ENCODE results near the gene POLR1G. TPM values are rescaled to one million over a fixed set of nuclear protein-coding genes. Genes with fewer than 3 reads are reported as not detected.
A peak's percentile ranks its signal among the peaks of the same experiment; 100 is the strongest.

The POLR1G gene
- total RNA-seq, 1 donor from 2014 or later: 4.4 TPM

DNA sequence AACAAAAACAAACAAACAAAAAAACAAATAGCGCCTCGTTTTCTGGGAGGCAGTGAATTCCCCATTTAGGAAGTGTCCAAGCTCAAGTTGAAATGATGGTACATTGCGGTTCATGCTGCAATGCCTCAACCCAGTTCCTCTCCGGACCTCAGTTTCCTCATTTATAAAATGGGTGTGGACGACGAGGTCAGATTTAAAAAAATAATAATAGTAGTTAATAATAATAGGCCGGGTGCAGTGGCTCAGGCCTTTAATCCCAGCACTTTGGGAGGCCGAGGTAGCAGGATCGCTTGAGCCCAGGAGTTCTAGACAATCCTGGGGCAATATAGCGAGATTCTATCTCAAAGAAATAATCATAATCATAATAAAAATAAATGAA, 32.7 kb downstream of the POLR1G start:
- Mint-ChIP-seq H3K9me3 (ENCODE audit: unreplicated experiment) (no peaks in the 10 kb centered on the region), H3K36me3 (ENCODE audit: low read depth, unreplicated experiment) (peaks cover 2% of the 10 kb centered on the region), H3K4me1 (ENCODE audit: unreplicated experiment) (peaks cover 25% of the 10 kb centered on the region), H3K27ac (ENCODE audit: unreplicated experiment) (no peak overlapping the region), H3K27me3 (ENCODE audit: unreplicated experiment) (peaks cover 12% of the 10 kb centered on the region), H3K4me3 (ENCODE audit: unreplicated experiment) (no peak overlapping the region)
- DNase-seq (ENCODE audit: low spot score): no peak
- TF ChIP-seq, protein P1, sequence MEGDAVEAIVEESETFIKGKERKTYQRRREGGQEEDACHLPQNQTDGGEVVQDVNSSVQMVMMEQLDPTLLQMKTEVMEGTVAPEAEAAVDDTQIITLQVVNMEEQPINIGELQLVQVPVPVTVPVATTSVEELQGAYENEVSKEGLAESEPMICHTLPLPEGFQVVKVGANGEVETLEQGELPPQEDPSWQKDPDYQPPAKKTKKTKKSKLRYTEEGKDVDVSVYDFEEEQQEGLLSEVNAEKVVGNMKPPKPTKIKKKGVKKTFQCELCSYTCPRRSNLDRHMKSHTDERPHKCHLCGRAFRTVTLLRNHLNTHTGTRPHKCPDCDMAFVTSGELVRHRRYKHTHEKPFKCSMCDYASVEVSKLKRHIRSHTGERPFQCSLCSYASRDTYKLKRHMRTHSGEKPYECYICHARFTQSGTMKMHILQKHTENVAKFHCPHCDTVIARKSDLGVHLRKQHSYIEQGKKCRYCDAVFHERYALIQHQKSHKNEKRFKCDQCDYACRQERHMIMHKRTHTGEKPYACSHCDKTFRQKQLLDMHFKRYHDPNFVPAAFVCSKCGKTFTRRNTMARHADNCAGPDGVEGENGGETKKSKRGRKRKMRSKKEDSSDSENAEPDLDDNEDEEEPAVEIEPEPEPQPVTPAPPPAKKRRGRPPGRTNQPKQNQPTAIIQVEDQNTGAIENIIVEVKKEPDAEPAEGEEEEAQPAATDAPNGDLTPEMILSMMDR (IDR thresholded peaks at IDR 0.05; ENCODE audit: unreplicated experiment): no peak

DNA sequence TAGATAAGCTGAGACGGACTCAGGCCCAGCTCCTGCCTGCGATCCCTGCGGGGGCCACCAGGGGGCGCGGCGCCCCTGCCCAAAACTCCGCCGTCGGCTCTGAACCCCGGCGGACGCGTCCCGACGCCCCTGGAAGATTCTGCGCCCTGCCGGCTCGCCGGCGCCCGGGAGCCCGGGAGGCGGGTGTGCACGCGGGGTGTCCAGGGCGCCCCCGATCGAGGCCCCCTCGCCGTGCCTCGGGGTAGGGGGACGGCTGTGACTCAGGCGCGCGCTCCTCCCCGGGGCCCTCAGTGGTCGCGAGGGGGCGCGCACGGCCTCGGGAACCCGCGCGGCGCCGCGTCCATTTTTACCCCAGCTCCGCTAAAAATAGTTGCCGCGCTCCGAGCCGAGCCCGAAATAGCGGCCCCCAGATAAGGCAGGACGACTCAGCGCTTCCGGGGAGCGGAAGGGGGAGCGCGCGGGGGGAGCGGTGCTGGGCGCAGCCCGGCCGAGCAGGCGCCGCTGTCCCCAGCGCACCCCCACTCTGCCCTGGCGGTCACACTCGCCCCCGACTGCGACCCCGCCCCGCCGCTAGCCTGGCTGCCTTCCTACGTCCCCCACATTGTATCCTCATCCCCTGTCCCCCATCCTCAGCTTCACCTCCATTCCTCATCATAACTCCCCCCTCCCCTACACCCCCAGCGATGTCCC, 33.3 kb downstream of the POLR1G start:
- H3K36me3 Mint-ChIP-seq (ENCODE audit: low read depth, unreplicated experiment): peaks cover 2% of the 10 kb centered on the region
- peak overlapping the region; percentile 90 for H3K4me3 Mint-ChIP-seq (ENCODE audit: unreplicated experiment)
- no peaks in the 10 kb centered on the region for H3K9me3 Mint-ChIP-seq (ENCODE audit: unreplicated experiment)
- TF ChIP-seq, protein P1 (IDR thresholded peaks at IDR 0.05; ENCODE audit: unreplicated experiment): peak; percentile 100
- peaks cover 14% of the 10 kb centered on the region for H3K27me3 Mint-ChIP-seq (ENCODE audit: unreplicated experiment)
- H3K4me1 Mint-ChIP-seq (ENCODE audit: unreplicated experiment): peaks cover 29% of the 10 kb centered on the region
- peak; percentile 84 for DNase-seq (ENCODE audit: low spot score)
- H3K27ac Mint-ChIP-seq (ENCODE audit: unreplicated experiment): no peak overlapping the region

DNA sequence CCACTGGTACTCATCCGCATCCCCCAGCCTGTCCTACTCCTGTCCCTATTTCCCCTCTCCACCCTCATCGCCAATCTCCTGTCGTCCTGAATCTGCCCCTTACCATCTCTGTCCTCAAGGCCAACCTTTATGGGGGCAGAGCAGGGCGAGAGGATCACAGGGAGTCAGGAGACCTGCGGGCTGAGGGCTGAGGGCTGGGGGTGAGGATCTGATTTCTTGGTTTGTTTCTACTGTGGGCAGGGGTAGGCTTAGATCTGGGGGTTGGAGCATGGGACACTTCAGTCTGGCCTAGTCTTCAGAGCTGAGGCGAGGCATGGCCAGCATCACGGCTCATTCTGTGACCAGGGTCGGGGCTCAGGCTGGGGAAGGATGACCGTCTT, 33.8 kb downstream of the POLR1G start:
- Mint-ChIP-seq H3K27me3 (ENCODE audit: unreplicated experiment) (peaks cover 16% of the 10 kb centered on the region), H3K4me3 (ENCODE audit: unreplicated experiment) (peak overlapping the region; percentile 90), H3K27ac (ENCODE audit: unreplicated experiment) (peak overlapping the region; percentile 72), H3K9me3 (ENCODE audit: unreplicated experiment) (no peaks in the 10 kb centered on the region), H3K4me1 (ENCODE audit: unreplicated experiment) (peaks cover 34% of the 10 kb centered on the region), H3K36me3 (ENCODE audit: low read depth, unreplicated experiment) (peaks cover 5% of the 10 kb centered on the region)
- DNase-seq (ENCODE audit: low spot score): no peak
- TF ChIP-seq, protein P1 (IDR thresholded peaks at IDR 0.05; ENCODE audit: unreplicated experiment): no peak

DNA sequence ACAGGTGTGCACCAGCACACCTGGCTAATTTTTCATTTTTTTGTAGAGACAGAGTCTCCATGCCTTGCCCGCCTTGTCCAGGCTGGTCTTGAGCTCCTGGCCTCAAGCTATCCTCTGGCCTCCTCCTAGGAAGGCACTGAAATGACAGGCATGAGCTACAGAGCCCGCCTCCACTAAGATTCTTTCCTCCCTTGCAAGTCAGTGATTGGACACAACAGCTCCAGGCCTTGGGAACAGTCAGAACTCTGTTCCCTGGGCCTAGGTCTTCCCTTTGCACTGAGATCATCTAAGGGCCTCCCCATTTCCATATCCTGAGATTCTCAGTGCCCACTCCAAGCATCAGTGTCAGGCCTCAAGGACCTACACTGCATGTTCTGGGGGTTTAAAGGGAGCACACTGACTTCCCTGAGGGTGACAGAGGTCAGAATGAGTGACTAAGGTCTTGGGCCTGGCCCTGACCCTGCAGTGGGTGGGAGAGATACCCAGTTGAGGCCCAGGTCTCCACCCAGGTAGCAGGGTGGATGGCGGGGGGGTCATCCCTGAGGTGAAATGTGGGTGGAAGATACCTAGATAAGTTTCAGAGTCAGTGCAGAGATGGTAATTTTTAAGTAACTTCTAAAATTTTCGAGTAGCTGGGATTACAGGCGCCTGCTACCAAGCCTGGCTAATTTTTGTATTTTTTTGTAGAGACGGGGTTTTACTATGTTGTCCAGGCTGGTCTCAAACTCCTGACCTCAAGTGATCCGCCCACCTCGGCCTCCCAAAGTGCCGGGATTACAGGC, 34.6 kb downstream of the POLR1G start:
- H3K27ac Mint-ChIP-seq (ENCODE audit: unreplicated experiment): peak overlapping the region; percentile 76
- TF ChIP-seq, protein P1 (IDR thresholded peaks at IDR 0.05; ENCODE audit: unreplicated experiment): no peak
- peaks cover 9% of the 10 kb centered on the region for H3K36me3 Mint-ChIP-seq (ENCODE audit: low read depth, unreplicated experiment)
- no peaks in the 10 kb centered on the region for H3K9me3 Mint-ChIP-seq (ENCODE audit: unreplicated experiment)
- peaks cover 38% of the 10 kb centered on the region for H3K4me1 Mint-ChIP-seq (ENCODE audit: unreplicated experiment)
- DNase-seq (ENCODE audit: low spot score): peak; percentile 33
- H3K27me3 Mint-ChIP-seq (ENCODE audit: unreplicated experiment): peaks cover 21% of the 10 kb centered on the region
- peak overlapping the region; percentile 90 for H3K4me3 Mint-ChIP-seq (ENCODE audit: unreplicated experiment)

- TF ChIP-seq, protein P1 (IDR thresholded peaks at IDR 0.05; ENCODE audit: unreplicated experiment): no peak
- H3K27ac Mint-ChIP-seq (ENCODE audit: unreplicated experiment): peak overlapping the region; percentile 99
Measured at GRCh38 chr19:45442408-45442777, 35.9 kb downstream of the POLR1G start.

More at GRCh38 chr19:45442408-45442777, 35.9 kb downstream of the POLR1G start:
- Mint-ChIP-seq H3K4me1 (ENCODE audit: unreplicated experiment) (peaks cover 41% of the 10 kb centered on the region), H3K27me3 (ENCODE audit: unreplicated experiment) (peaks cover 22% of the 10 kb centered on the region), H3K36me3 (ENCODE audit: low read depth, unreplicated experiment) (peaks cover 9% of the 10 kb centered on the region), H3K4me3 (ENCODE audit: unreplicated experiment) (peak overlapping the region; percentile 71), H3K9me3 (ENCODE audit: unreplicated experiment) (no peaks in the 10 kb centered on the region)
- DNase-seq (ENCODE audit: low spot score): no peak

All from endothelial cell (in vitro differentiated cells).